Adrenal gland (tissue), 5 donors: Measurements from ENCODE around the gene BMPR1B.

Source experiments
- POLR2A ChIP-seq, 2 donors: fragments of 450-650 bp; IDR thresholded peaks; one replicate each; pipeline ENCODE4 v1.6.1; 2017; ENCODE audit warnings: antibody characterized with exemption in 2 of 2, mild to moderate bottlenecking in 2 of 2, moderate library complexity in 1 of 2
- TF ChIP-seq, protein P1 (sequence below), 6 experiments: fragments of 450-650 bp in 4 of 6; fragments of 200-600 bp in 2 of 6; sonication (generic) in 1 of 6; IDR thresholded peaks; 1 replicate in 5 of 6; 2 replicates in 1 of 6; pipeline versions ENCODE4 v1.5.1 to v1.8.0; 2016 to 2021; ENCODE audit warnings: antibody characterized with exemption in 6 of 6, mild to moderate bottlenecking in 2 of 6, moderate library complexity in 1 of 6
- donor health status: DM: no; HTN: no; CAD: no.

DNA sequence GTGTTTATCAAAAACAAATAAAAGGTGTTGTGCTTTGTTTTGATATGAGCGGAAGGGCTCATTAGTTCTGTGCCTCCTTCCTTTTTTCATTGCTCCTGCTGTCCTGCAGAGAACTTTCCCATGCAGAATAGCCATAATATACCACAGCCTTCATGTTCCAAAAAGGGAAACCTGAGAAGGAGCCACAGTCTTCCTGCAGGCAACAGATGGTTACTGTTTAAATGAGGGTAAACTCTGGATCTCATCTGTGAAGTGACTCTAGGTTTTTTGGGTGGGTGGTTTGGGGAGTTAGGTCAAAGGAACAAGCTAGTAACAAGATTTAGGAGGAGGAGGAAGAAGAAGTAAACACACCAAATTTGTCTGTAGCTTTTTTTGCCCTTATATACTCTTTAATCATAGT is 131.8 kb downstream of the BMPR1B start:
- TF ChIP-seq POLR2A (IDR thresholded peaks at IDR 0.05), result no peak
- TF ChIP-seq, protein P1, sequence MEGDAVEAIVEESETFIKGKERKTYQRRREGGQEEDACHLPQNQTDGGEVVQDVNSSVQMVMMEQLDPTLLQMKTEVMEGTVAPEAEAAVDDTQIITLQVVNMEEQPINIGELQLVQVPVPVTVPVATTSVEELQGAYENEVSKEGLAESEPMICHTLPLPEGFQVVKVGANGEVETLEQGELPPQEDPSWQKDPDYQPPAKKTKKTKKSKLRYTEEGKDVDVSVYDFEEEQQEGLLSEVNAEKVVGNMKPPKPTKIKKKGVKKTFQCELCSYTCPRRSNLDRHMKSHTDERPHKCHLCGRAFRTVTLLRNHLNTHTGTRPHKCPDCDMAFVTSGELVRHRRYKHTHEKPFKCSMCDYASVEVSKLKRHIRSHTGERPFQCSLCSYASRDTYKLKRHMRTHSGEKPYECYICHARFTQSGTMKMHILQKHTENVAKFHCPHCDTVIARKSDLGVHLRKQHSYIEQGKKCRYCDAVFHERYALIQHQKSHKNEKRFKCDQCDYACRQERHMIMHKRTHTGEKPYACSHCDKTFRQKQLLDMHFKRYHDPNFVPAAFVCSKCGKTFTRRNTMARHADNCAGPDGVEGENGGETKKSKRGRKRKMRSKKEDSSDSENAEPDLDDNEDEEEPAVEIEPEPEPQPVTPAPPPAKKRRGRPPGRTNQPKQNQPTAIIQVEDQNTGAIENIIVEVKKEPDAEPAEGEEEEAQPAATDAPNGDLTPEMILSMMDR (IDR thresholded peaks at IDR 0.05), result no peak
